GM19324 (cell line): ENCODE data around the gene ADAMTSL2.

ENCODE experiments used
- ATAC-seq: cut with Tn5 transposase; IDR thresholded peaks from one replicate; pipeline ENCODE4 v1.9.1; 2021; ENCODE audit warnings: mild to moderate bottlenecking, moderate library complexity; ENCODE audit not compliant: unreplicated experiment, low FRiP score

The ADAMTSL2 gene

GRCh38 chr9:133600739-133601138 lies 66.2 kb downstream of the ADAMTSL2 start:
- ATAC-seq, result no peak

GRCh38 chr9:133601746-133602145 lies 67.2 kb downstream of the ADAMTSL2 start:
- ATAC-seq, result no peak

GRCh38 chr9:133602277-133602676 lies 67.8 kb downstream of the ADAMTSL2 start:
- no peak for ATAC-seq

- ATAC-seq, result no peak
Measured at GRCh38 chr9:133603135-133603927, 68.8 kb downstream of the ADAMTSL2 start.

- no peak for ATAC-seq
Measured at GRCh38 chr9:133604214-133604613, 69.7 kb downstream of the ADAMTSL2 start.

GRCh38 chr9:133604856-133605255 lies 70.4 kb downstream of the ADAMTSL2 start:
- ATAC-seq, result no peak

- ATAC-seq, result no peak
Measured at GRCh38 chr9:133605446-133605845, 70.9 kb downstream of the ADAMTSL2 start.

GRCh38 chr9:133605856-133606707 lies 71.6 kb downstream of the ADAMTSL2 start:
- no peak for ATAC-seq

GRCh38 chr9:133606708-133607025 lies 72.2 kb downstream of the ADAMTSL2 start:
- no peak for ATAC-seq

- no peak for ATAC-seq
Measured at GRCh38 chr9:133607381-133607780, 72.9 kb downstream of the ADAMTSL2 start.

- ATAC-seq, result no peak
Measured at GRCh38 chr9:133607976-133608375, 73.5 kb downstream of the ADAMTSL2 start.

GRCh38 chr9:133608382-133608781 lies 73.9 kb downstream of the ADAMTSL2 start:
- no peak for ATAC-seq

- ATAC-seq, result no peak
Measured at GRCh38 chr9:133608889-133609288, 74.4 kb downstream of the ADAMTSL2 start.

- ATAC-seq, result no peak
Measured at GRCh38 chr9:133609311-133610098, 75.0 kb downstream of the ADAMTSL2 start, which contains the start of gene FAM163B. Gene FAM163B, minus strand, starts transcription at chr9:133609389. Its CDS starts 29,166 bp downstream, at chr9:133580223.

- no peak for ATAC-seq
Measured at GRCh38 chr9:133610845-133611244, 76.3 kb downstream of the ADAMTSL2 start.

- no peak for ATAC-seq
Measured at GRCh38 chr9:133612051-133612450, 77.5 kb downstream of the ADAMTSL2 start.

- no peak for ATAC-seq
Measured at GRCh38 chr9:133612816-133613215, 78.3 kb downstream of the ADAMTSL2 start.

- no peak for ATAC-seq
Measured at GRCh38 chr9:133613432-133613831, 78.9 kb downstream of the ADAMTSL2 start.

- ATAC-seq, result no peak
Measured at GRCh38 chr9:133614056-133614455, 79.6 kb downstream of the ADAMTSL2 start.

GRCh38 chr9:133614678-133615077 lies 80.2 kb downstream of the ADAMTSL2 start:
- ATAC-seq, result no peak

GRCh38 chr9:133615186-133615585 lies 80.7 kb downstream of the ADAMTSL2 start:
- no peak for ATAC-seq
